ENCODE measurements around the gene KLF13.

DNA sequence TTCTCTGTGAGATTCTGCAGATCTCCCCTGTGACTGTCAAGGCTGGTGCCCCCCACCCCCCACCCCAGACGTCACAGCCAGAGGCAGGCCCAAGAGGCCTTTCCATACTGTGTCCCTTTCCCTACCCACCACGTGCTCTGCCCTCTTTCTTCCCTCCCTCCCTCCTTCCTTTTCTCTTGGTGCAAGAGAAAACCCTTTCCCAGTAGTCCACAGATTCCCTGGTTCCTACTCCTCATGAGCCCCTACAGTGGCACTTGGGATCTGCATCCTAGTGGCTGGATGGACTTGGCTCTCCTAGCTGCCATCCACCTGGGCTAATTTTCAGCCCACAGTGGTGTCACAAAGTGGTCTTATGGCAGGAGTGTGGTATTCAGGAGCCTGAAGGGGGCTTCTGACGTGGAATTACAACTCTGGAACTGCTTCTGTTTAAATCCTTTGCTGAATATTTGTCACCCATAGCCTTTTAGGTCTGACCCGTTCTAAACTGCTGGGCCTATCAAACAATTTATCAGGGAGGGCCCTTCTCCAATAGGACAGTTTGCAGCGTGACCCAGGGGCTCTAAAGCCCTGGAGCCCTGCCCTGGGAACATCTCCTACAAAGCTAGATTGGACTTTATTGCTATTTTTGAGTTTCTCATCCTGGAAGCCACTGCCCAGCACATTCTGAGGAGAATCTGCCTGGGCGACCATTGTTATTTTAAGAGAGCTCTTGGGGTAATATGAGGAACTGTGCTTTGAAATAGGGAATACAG is 35.3 kb downstream of the KLF13 start:
- TF ChIP-seq, protein P1, sequence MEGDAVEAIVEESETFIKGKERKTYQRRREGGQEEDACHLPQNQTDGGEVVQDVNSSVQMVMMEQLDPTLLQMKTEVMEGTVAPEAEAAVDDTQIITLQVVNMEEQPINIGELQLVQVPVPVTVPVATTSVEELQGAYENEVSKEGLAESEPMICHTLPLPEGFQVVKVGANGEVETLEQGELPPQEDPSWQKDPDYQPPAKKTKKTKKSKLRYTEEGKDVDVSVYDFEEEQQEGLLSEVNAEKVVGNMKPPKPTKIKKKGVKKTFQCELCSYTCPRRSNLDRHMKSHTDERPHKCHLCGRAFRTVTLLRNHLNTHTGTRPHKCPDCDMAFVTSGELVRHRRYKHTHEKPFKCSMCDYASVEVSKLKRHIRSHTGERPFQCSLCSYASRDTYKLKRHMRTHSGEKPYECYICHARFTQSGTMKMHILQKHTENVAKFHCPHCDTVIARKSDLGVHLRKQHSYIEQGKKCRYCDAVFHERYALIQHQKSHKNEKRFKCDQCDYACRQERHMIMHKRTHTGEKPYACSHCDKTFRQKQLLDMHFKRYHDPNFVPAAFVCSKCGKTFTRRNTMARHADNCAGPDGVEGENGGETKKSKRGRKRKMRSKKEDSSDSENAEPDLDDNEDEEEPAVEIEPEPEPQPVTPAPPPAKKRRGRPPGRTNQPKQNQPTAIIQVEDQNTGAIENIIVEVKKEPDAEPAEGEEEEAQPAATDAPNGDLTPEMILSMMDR (IDR thresholded peaks at IDR 0.05) = no peak
- TF ChIP-seq, protein P2, sequence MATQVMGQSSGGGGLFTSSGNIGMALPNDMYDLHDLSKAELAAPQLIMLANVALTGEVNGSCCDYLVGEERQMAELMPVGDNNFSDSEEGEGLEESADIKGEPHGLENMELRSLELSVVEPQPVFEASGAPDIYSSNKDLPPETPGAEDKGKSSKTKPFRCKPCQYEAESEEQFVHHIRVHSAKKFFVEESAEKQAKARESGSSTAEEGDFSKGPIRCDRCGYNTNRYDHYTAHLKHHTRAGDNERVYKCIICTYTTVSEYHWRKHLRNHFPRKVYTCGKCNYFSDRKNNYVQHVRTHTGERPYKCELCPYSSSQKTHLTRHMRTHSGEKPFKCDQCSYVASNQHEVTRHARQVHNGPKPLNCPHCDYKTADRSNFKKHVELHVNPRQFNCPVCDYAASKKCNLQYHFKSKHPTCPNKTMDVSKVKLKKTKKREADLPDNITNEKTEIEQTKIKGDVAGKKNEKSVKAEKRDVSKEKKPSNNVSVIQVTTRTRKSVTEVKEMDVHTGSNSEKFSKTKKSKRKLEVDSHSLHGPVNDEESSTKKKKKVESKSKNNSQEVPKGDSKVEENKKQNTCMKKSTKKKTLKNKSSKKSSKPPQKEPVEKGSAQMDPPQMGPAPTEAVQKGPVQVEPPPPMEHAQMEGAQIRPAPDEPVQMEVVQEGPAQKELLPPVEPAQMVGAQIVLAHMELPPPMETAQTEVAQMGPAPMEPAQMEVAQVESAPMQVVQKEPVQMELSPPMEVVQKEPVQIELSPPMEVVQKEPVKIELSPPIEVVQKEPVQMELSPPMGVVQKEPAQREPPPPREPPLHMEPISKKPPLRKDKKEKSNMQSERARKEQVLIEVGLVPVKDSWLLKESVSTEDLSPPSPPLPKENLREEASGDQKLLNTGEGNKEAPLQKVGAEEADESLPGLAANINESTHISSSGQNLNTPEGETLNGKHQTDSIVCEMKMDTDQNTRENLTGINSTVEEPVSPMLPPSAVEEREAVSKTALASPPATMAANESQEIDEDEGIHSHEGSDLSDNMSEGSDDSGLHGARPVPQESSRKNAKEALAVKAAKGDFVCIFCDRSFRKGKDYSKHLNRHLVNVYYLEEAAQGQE (IDR thresholded peaks at IDR 0.05; ENCODE audit: insufficient read depth in 1 of 2, low read depth in 2 of 2, low read length in 1 of 2) = no peak
- TF ChIP-seq POLR2AphosphoS5 (IDR thresholded peaks at IDR 0.05; ENCODE audit: low read depth, low read length) (no peak), TCF7L2 (IDR thresholded peaks at IDR 0.05; ENCODE audit: low read depth, low read length) (no peak), SIN3A (IDR thresholded peaks at IDR 0.05; ENCODE audit: borderline replicate concordance, insufficient read depth, low read depth, low read length) (no peak)
